OCI-LY1 (cell line): ENCODE data around the gene SNTB2.

Source experiments
- CTCF ChIP-seq: fragments of 200-600 bp; sonication (generic), shearing (Covaris generic); IDR thresholded peaks from 2 replicates; pipeline ENCODE4 v1.5.1; 2017; ENCODE audit warnings: mild to moderate bottlenecking, antibody characterized with exemption, low read length, moderate library complexity, mixed read lengths
- EZH2 ChIP-seq: fragments of 200-600 bp; sonication (generic), shearing (Covaris generic); IDR thresholded peaks from 2 replicates; pipeline ENCODE4 v1.8.0; 2017; ENCODE audit warnings: borderline replicate concordance, mixed run types, mild to moderate bottlenecking, antibody characterized with exemption, low read length, moderate library complexity, mixed read lengths

GRCh38 chr16:69157196-69157595, 29.8 kb upstream of the SNTB2 start:
- no peak for TF ChIP-seq CTCF
- TF ChIP-seq EZH2, result no peak
